ENCODE results near the gene CAPZB.

DNA sequence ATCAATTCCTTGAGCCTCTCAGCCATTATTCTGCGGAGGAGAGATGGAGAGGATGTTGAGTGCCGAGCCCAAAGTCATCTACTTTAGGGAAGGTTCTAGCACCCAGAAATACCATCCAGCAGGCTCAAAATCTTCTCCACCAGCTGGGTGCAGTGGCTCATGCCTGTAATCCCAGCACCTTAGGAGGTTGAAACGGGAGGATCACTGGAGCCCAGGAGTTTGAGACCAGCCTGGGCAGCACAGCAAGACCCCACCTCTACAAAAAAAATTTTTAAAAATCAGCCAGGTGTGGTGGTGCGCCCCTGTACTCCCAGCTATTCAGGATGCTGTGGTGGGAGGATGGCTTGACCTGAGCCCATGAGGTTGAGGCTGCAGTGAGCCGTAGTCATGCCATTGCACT is 39.5 kb upstream of the CAPZB start:
- no peak for TF ChIP-seq MYC (IDR thresholded peaks at IDR 0.05; ENCODE audit: low read depth, low read length)
- TF ChIP-seq, protein P1, sequence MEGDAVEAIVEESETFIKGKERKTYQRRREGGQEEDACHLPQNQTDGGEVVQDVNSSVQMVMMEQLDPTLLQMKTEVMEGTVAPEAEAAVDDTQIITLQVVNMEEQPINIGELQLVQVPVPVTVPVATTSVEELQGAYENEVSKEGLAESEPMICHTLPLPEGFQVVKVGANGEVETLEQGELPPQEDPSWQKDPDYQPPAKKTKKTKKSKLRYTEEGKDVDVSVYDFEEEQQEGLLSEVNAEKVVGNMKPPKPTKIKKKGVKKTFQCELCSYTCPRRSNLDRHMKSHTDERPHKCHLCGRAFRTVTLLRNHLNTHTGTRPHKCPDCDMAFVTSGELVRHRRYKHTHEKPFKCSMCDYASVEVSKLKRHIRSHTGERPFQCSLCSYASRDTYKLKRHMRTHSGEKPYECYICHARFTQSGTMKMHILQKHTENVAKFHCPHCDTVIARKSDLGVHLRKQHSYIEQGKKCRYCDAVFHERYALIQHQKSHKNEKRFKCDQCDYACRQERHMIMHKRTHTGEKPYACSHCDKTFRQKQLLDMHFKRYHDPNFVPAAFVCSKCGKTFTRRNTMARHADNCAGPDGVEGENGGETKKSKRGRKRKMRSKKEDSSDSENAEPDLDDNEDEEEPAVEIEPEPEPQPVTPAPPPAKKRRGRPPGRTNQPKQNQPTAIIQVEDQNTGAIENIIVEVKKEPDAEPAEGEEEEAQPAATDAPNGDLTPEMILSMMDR (IDR thresholded peaks at IDR 0.05; ENCODE audit: low read depth, low read length) = no peak
- no peak for TF ChIP-seq POLR2A (IDR thresholded peaks at IDR 0.05; ENCODE audit: extremely low read depth, insufficient read length)
- TF ChIP-seq, protein P2, sequence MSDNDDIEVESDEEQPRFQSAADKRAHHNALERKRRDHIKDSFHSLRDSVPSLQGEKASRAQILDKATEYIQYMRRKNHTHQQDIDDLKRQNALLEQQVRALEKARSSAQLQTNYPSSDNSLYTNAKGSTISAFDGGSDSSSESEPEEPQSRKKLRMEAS (IDR thresholded peaks at IDR 0.05; ENCODE audit: low read depth, low read length) = no peak

Data from NB4 (cell line).